Activated CD4-positive, CD25-positive, alpha-beta regulatory T cell treated with anti-CD3 and anti-CD28 coated beads, Interleukin-2, amount 50 U/mL, for 24 hours (primary cell): ENCODE results near the gene ASF1A.

Experiments used
- ATAC-seq, 2 donors: fragments of 150-1000 bp; cut with Tn5 transposase; one replicate each; pipeline ENCODE4 v1.10.0; 2021; ENCODE audit warnings: mild to moderate bottlenecking in 1 of 2, moderate library complexity in 1 of 2

Gene ASF1A

GRCh38 chr6:118917546-118918328 lies 23.8 kb downstream of the ASF1A start:
- no peak for ATAC-seq

GRCh38 chr6:118918329-118918725 lies 24.4 kb downstream of the ASF1A start:
- ATAC-seq = no peak

GRCh38 chr6:118921084-118921483 lies 27.1 kb downstream of the ASF1A start:
- no peak for ATAC-seq

GRCh38 chr6:118923035-118923434 lies 29.1 kb downstream of the ASF1A start:
- ATAC-seq = no peak

- no peak for ATAC-seq
Observed at GRCh38 chr6:118930680-118931079, 36.7 kb downstream of the ASF1A start.

GRCh38 chr6:118931436-118931835 lies 37.5 kb downstream of the ASF1A start:
- ATAC-seq = no peak

GRCh38 chr6:118932421-118932820 lies 38.5 kb downstream of the ASF1A start:
- no peak for ATAC-seq

- no peak for ATAC-seq
Observed at GRCh38 chr6:118933855-118934460, 40.0 kb downstream of the ASF1A start.

GRCh38 chr6:118934461-118935330 lies 40.7 kb downstream of the ASF1A start, which contains the start of gene MCM9:
TSS of gene MCM9 (minus strand) at chr6:118935159. CDS start at chr6:118931723, 3,436 bp downstream.
- peak; percentile 94 to 98 for ATAC-seq

- no peak for ATAC-seq
Observed at GRCh38 chr6:118935331-118935668, 41.3 kb downstream of the ASF1A start.

- ATAC-seq = no peak
Observed at GRCh38 chr6:118935978-118936703, 42.2 kb downstream of the ASF1A start.

GRCh38 chr6:118939683-118940082 lies 45.7 kb downstream of the ASF1A start:
- no peak for ATAC-seq

GRCh38 chr6:118940770-118941169 lies 46.8 kb downstream of the ASF1A start:
- ATAC-seq = no peak

GRCh38 chr6:118945217-118945616 lies 51.3 kb downstream of the ASF1A start:
- no peak for ATAC-seq

GRCh38 chr6:118952683-118953082 lies 58.7 kb downstream of the ASF1A start:
- ATAC-seq = no peak

- no peak for ATAC-seq
Observed at GRCh38 chr6:118953391-118953790, 59.4 kb downstream of the ASF1A start.
